ENCODE data around the gene FMN1. TPM values are rescaled to one million over a fixed set of nuclear protein-coding genes. Genes with fewer than 3 reads are reported as not detected.

FMN1 gene
- total and polyA plus RNA-seq, 7 donors: 0.21 to 20.0 (median 2.5) TPM

DNA sequence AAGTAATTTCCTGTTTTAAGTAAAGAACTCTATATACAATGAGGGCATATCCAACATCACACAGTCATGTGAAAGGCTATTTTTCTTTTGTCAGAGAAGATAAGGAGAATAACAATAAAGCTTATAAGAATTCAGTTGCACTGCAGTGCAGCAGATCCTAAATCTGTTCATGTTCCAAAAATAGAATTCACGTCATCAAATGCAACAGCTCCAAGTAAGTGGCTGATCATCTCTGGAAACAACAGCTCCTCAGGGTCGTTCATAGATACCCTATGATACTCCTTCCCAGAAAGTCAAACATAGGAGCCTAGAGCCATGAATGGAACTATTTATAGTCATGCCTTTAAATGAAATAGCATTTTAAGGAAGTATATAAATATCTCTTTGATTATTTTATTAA lies 100.2 kb downstream of the FMN1 start:
- WGBS, 3 donors: 3 to 8% (median 7%) methylated on average over 2 of the region's 2 CpGs
- Histone ChIP-seq H3K36me3 (ENCODE audit: insufficient read depth in 1 of 2, low read depth in 1 of 2) (no peaks in the 10 kb centered on the region), H3K4me3 (no peak overlapping the region), H3K4me1 (peaks cover 26% of the 10 kb centered on the region), H3K9me3 (no peaks in the 10 kb centered on the region), H3K27ac (no peak overlapping the region), H3K27me3 (ENCODE audit: insufficient read depth in 3 of 3, low read length in 2 of 3) (no peaks in the 10 kb centered on the region)
- ATAC-seq: peak in 1 of 4 donors; percentile 34
- no peak for DNase-seq
- intact Hi-C loops (cut with DNase I): loop anchor here in 1 of 2 donors (10.0 kb wide), 1 partner anchor 130 kb away; no protein-coding TSS in a partner anchor
- TF ChIP-seq, protein P1, sequence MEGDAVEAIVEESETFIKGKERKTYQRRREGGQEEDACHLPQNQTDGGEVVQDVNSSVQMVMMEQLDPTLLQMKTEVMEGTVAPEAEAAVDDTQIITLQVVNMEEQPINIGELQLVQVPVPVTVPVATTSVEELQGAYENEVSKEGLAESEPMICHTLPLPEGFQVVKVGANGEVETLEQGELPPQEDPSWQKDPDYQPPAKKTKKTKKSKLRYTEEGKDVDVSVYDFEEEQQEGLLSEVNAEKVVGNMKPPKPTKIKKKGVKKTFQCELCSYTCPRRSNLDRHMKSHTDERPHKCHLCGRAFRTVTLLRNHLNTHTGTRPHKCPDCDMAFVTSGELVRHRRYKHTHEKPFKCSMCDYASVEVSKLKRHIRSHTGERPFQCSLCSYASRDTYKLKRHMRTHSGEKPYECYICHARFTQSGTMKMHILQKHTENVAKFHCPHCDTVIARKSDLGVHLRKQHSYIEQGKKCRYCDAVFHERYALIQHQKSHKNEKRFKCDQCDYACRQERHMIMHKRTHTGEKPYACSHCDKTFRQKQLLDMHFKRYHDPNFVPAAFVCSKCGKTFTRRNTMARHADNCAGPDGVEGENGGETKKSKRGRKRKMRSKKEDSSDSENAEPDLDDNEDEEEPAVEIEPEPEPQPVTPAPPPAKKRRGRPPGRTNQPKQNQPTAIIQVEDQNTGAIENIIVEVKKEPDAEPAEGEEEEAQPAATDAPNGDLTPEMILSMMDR (IDR thresholded peaks at IDR 0.05): no peak

DNA sequence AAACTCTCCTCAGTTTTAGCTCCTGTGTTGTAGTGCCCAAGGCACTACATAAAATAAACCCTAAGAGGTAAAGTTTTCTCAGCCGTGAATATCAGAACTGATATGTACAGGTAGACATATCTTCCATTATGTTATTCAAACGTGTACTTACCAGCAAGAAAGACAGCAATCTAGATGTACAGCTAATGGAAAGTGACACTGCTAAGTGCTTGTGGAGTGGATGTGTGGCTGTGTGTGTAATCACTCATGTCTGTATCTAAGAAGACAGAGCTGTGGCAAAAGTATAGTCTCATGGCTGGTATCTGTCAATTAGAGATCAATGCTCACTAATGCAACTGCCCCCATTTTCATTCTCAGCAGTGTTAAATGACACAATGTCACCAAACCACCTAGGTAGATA lies 101.3 kb downstream of the FMN1 start:
- no peak for DNase-seq
- Histone ChIP-seq H3K36me3 (ENCODE audit: insufficient read depth in 1 of 2, low read depth in 1 of 2) (no peaks in the 10 kb centered on the region), H3K9me3 (no peaks in the 10 kb centered on the region), H3K4me3 (no peak overlapping the region), H3K27ac (no peak overlapping the region), H3K4me1 (peaks cover 30% of the 10 kb centered on the region), H3K27me3 (ENCODE audit: insufficient read depth in 3 of 3, low read length in 2 of 3) (no peaks in the 10 kb centered on the region)
- ATAC-seq: no peak
- intact Hi-C loops (cut with DNase I): loop anchor here in 1 of 2 donors (10.0 kb wide), 1 partner anchor 132 kb away; no protein-coding TSS in a partner anchor
- TF ChIP-seq, protein P1 (IDR thresholded peaks at IDR 0.05): no peak
- 85 to 89% (median 86%) methylated on average over 2 of the region's 2 CpGs for WGBS, 3 donors

- WGBS, 3 donors: 61 to 67% (median 62%) methylated on average over 15 of the region's 15 CpGs
- H3K36me3 ChIP-seq (ENCODE audit: insufficient read depth in 1 of 2, low read depth in 1 of 2): no peaks in the 10 kb centered on the region
- H3K4me3 ChIP-seq: no peak overlapping the region
- no peak for ATAC-seq
- no peak overlapping the region for H3K27ac ChIP-seq
- DNase-seq: no peak
- intact Hi-C loops (cut with DNase I): loop anchor here in 1 of 2 donors (10.0 kb wide), 1 partner anchor 133 kb away; no protein-coding TSS in a partner anchor
- H3K27me3 ChIP-seq (ENCODE audit: insufficient read depth in 3 of 3, low read length in 2 of 3): no peaks in the 10 kb centered on the region
- H3K4me1 ChIP-seq: peaks cover 30% of the 10 kb centered on the region
- TF ChIP-seq, protein P1 (IDR thresholded peaks at IDR 0.05): no peak
- no peaks in the 10 kb centered on the region for H3K9me3 ChIP-seq
Measured at GRCh38 chr15:33091983-33092693, 102.4 kb downstream of the FMN1 start.

GRCh38 chr15:33089878-33090757 lies 104.4 kb downstream of the FMN1 start:
- H3K9me3 ChIP-seq: no peaks in the 10 kb centered on the region
- ATAC-seq (peak; percentile 52 to 91 (median 84)), DNase-seq (no peak)
- H3K4me3 ChIP-seq: no peak overlapping the region
- H3K4me1 ChIP-seq: peaks cover 30% of the 10 kb centered on the region
- intact Hi-C loops (cut with DNase I): loop anchor here (2.0 to 10.0 kb wide), 6 partner anchors 43 to 615 kb away; no protein-coding TSS in a partner anchor
- H3K27ac ChIP-seq: peak overlapping the region; percentile 11
- H3K27me3 ChIP-seq (ENCODE audit: insufficient read depth in 3 of 3, low read length in 2 of 3): no peaks in the 10 kb centered on the region
- 35 to 40% (median 35%) methylated on average over 5 of the region's 5 CpGs for WGBS, 3 donors
- TF ChIP-seq, protein P1 (IDR thresholded peaks at IDR 0.05): no peak
- H3K36me3 ChIP-seq (ENCODE audit: insufficient read depth in 1 of 2, low read depth in 1 of 2): no peaks in the 10 kb centered on the region

Measured in psoas muscle (tissue), 8 donors.